Measurements from ENCODE around the gene HOOK2.

DNA sequence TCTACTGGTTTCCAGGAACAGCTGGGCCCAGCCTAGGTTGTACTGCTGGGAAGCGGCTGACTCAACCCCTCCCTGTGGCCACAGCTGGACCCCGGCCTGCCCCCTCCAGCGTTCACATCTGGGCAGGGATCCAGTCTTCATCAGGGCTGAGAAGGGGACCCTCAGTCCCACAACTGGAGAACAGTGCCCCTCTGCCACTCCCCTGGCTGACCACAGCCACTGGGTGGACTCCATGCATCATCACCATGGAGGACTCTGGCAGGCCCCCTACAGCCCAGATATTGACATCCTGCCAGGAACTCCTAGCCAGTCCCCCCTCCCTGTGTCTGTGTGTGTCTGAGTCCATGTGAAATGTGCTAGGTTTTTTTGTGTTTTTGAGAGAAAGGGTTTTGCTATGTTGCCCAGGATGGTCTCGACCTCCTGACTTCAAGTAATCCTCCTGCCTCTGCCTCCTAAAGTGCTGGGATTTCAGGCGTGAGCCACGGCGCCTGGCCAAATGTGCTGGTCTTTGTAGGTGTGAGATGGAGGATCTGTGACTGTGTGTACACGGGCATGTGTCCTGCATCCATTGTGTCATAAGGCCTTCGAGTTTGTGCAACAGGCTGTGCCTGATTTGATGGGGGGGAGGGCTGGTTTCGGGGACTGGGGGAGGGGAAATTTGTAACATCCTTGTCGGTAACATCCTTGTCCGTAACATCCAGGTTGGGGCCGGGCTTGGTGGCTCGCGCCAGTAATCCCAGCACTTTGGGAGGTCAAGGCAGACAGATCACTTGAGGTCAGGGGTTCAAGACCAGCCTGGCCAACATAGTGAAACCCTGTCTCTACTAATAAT is 4.0 kb upstream of the HOOK2 start:
- TF ChIP-seq POLR2AphosphoS5 (IDR thresholded peaks at IDR 0.05; ENCODE audit: borderline replicate concordance, low read depth, low read length): no peak
- TF ChIP-seq EZH2 (IDR thresholded peaks at IDR 0.05): no peak
- no peak for TF ChIP-seq FOXP2 (optimal IDR thresholded peaks at IDR 0.05; ENCODE audit: control extremely low read depth, extremely low read length, insufficient read depth)
